ENCODE results near the gene EYA3.
A peak's percentile ranks its signal among the peaks of the same experiment; 100 is the strongest.

EYA3 gene

DNA sequence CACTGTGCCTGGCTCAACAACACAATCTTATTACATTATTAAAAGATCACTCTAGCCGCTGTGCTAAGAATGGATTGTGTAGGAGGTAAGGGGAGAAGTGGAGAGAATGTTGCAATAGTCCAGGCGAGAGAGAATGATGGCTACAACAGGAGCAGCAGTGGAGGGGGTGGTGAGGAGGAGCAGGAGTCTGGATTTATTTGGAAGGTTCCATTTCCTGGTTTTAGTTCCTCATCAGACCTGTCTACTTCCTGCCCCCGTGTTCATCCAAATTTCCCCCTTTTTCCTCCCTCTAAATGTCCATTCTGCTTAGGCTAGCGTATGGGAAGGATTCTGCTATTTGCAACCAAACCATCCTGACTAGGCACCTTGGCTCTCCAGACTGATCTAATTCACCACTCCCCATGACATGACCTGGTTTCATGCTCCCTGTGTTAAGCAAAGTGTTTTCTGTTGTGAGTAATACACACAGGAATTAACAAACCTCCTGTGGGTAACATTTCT lies 35.1 kb upstream of the EYA3 start:
- TF ChIP-seq POLR2A (IDR thresholded peaks at IDR 0.05; ENCODE audit: low read depth, low read length): no peak
- FAIRE-seq: peak; percentile 82
- no peak for DNase-seq (ENCODE audit: insufficient read length, low spot score)

DNA sequence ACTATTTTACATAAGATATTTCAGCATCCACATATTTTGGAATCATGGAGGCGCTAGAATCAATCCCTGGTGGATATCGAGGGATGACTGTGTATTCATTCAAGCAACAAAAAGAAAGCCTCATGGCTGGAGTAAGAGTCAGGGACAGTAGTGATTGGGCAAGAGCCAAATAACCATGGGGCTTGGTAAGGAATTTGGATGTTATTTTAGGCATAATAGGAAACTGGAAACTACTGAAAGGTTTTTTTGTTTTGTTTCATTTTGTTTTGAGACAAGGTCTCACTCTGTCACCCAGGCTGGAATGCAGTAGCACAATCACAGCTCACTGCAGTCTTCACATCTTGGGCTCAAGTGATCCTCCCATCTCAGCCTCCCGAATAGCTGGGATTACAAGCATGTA lies 33.8 kb upstream of the EYA3 start:
- no peak for TF ChIP-seq POLR2A (IDR thresholded peaks at IDR 0.05; ENCODE audit: low read depth, low read length)
- DNase-seq (ENCODE audit: insufficient read length, low spot score): no peak
- no peak for FAIRE-seq

DNA sequence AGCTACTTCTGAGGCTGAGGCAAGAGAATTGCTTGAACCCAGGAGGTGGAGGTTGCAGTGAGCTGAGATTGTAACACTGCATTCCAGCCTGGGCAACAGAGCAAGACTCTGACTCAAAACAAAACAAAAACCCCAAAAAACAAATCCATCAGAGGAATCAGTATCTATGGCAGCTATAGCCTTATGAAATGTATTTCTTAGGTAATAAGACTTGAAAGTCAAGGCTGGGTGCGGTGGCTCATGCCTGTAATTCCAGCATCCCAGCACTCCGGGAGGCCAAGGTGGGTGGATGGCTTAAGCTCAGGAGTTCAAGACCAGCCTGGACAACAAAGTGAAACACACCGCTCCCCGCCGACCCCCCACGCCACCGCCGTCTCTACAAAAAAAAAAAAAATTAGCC lies 31.1 kb upstream of the EYA3 start:
- DNase-seq (ENCODE audit: insufficient read length, low spot score) (no peak), FAIRE-seq (no peak)
- TF ChIP-seq POLR2A (IDR thresholded peaks at IDR 0.05; ENCODE audit: low read depth, low read length): no peak

DNA sequence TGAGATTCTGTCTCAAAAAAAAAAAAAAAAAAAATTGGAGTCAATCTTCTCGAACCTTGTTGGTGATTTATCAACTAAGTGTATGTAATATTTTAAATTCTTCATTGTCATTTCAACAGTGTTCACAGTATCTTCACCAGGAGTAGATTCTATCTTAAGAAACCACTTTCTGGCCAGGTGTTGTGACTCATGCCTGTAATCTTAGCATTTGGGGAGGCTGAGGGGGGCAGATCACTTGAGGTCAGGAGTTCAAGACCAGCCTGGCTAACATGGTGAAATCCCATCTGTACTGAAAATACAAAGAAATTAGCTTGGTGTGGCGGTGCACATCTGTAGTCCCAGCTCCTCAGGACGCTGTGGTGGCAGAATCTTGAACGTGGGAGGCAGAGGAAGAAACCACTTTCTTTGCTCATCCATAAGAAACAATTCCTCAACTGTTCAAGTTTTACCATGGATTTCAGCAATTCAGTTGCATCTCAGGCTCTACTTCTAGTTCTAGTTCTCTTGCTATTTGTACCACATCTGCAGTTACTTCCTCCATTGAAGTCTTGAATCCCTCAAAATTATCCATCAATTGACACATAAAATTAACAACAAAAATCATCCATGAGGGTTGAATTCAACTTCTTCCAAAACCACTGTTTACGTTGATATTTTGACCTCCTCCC lies 30.4 kb upstream of the EYA3 start:
- no peak for FAIRE-seq
- DNase-seq (ENCODE audit: insufficient read length, low spot score): no peak
- no peak for TF ChIP-seq POLR2A (IDR thresholded peaks at IDR 0.05; ENCODE audit: low read depth, low read length)

DNA sequence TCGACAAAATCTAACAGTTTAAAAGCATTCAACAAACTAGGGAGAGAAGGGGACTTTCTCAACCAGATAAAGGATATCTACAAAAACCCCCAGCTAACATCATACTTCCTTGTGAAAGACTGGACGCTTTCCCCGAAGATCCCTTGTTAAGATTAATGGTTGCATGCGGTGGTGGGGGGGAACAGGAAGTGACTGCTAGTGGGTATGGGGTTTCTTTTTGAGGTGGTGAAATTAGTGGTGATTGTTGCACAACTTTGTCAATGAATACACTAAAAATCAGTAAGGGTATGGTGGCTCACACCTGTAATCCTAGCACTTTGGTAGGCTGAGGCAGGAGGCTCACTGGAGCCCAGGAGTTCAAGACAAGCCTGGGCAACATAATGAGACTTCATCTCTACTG lies 26.9 kb upstream of the EYA3 start:
- DNase-seq (ENCODE audit: insufficient read length, low spot score): no peak
- FAIRE-seq: no peak
- TF ChIP-seq POLR2A (IDR thresholded peaks at IDR 0.05; ENCODE audit: low read depth, low read length): no peak

DNA sequence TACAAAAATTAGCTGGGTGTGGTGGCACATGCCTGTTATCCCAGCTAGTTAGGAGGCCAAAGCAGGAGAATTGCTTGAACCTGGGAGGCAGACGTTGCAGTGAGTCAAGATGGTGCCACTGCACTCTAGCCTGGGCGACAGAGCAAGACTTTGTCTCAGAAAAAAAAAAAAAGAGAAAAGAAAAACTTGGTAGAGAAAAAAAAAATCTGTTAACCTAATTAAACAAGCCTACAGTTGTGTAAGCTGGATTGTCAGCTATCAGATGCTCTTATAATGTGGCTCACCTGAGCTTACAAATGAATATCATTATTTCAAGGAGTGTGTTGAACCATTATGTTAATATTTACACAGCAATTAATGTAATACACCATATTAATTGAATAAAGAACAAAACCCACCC lies 26.4 kb upstream of the EYA3 start:
- DNase-seq (ENCODE audit: insufficient read length, low spot score) (no peak), FAIRE-seq (no peak)
- no peak for TF ChIP-seq POLR2A (IDR thresholded peaks at IDR 0.05; ENCODE audit: low read depth, low read length)

DNA sequence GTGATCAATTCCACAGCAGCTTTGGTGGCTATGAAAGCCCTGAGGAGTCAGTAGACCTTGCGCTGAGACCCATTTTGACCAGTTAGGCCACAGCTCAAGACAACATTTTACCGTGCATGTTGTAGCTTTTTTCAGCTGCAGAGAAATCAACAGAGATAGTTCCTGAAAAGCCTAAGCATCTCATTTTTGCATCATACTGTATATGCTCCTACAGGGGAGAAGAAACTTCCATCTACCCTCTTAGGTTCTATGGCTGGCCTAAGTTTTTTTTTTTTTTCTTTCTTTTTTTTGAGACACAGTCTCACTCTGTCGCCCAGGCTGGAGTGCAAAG lies 24.8 kb upstream of the EYA3 start:
- DNase-seq (ENCODE audit: insufficient read length, low spot score) (no peak), FAIRE-seq (no peak)
- no peak for TF ChIP-seq POLR2A (IDR thresholded peaks at IDR 0.05; ENCODE audit: low read depth, low read length)

DNA sequence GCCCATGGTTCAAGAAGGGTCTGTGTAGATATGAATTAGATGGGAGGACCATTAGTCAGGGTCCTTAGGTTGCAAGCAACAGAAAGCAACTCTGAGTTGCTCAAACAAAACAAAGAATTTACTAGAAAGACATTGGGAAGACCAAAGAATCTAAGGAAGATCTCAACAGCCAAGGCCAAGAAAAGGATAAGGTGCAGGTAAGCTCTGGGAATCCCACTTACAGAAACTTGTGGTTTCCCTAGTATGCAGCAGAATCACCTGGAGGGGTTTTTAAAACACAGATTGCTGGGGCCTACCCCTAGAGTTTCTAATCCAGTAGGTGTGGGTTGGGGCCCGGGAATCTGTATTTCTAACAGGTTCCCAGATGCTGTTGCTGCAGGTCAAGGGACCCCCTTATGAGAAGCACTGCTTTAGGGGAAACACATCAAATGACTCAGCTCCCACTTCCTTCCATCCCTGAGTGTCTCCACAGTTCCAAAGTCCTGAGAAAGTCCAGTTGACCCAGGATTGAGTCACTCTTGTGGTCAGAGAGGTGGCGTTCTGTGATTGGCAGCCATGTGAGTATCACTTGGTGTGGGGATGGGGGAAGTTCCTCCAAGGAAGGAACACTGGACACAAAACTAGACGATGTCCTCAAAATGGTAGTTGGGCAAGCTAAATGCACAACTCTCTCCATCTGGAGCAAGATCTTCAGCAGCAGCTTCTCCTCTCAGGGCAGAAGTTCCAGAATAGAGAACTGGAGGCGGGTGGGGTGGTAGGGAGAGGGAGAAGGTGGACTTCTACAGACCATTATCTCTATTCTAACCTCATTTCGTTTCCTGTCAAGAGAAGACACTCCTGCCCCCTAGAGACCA lies 24.2 kb upstream of the EYA3 start:
- FAIRE-seq (peak; percentile 80), DNase-seq (ENCODE audit: insufficient read length, low spot score) (peak; percentile 28)
- no peak for TF ChIP-seq POLR2A (IDR thresholded peaks at IDR 0.05; ENCODE audit: low read depth, low read length)

DNA sequence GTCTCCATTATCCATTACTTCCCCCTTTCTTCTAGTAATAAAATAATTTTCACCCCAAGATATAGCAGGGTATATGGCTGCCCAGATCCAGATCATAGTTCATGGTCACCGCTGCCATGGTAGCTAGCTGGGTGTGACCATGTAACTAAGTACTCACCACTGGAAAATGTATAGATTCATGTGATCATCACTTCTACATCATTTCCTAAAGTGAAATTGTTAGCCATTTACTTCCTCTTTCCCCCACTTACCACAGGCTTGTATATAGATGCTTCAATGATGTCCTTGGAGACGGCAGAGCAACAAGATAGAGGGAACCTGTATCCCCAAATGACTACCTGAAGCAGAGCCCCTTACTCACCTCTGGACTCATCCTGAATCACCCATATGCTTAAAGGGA lies 22.7 kb upstream of the EYA3 start:
- DNase-seq (ENCODE audit: insufficient read length, low spot score): no peak
- TF ChIP-seq POLR2A (IDR thresholded peaks at IDR 0.05; ENCODE audit: low read depth, low read length): no peak
- FAIRE-seq: no peak

DNA sequence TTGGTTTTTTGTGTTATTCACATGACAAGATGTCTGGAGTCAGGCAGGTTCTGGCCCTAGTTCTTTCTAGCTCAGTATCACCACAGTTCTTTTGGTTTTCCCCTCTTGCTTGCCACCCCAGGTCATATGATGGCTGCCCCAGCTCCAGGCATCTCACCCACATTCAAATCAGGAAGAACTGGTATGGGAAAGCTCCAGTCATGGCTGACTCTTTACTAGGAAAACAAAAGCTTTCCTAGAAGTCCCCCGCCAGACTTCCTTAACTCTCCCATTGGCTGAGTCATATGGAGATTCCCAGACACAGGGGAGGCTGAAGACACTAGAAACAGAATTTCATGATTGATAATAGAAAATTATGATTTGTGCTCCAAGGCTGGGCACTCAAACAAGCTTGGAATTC lies 22.1 kb upstream of the EYA3 start:
- FAIRE-seq: no peak
- no peak for DNase-seq (ENCODE audit: insufficient read length, low spot score)
- no peak for TF ChIP-seq POLR2A (IDR thresholded peaks at IDR 0.05; ENCODE audit: low read depth, low read length)

DNA sequence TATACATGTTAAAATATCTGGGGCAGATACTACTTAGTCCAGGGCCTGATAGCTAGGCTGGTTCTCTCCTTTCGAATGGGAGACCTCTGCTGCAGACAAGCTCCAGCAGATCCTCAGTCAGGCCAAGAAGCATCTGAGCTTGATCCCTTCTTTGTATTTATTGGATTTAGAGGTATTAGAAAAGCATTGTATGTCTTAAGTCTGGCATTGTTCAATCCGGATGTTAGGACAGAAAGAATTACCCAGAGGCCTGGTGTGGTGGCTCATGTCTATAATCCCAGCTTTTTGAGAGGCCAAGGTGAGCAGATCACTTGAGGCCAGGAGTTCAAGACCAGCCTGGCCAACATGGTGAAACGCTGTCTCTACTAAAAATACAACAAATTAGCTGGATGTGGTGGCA lies 21.2 kb upstream of the EYA3 start:
- no peak for FAIRE-seq
- DNase-seq (ENCODE audit: insufficient read length, low spot score): no peak
- no peak for TF ChIP-seq POLR2A (IDR thresholded peaks at IDR 0.05; ENCODE audit: low read depth, low read length)

DNA sequence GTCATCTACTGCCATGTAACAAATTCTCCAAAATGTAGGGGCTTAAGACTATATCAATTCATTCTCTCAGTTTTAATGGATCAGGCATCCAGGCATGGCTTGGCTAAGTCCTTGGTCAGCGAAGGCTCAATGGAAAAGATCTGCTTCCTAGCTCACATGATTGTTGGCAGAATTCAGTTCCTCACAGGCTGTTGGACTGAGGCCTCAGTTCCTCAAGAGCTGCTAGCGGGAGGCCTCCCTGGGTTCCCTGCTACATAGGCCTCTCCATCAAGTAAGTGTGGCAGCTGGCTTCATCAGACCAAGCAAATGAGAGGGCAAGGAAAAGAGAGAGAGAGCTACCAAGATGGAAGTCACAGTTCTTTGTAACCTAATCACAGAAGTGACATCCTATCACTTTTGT lies 19.6 kb upstream of the EYA3 start:
- DNase-seq (ENCODE audit: insufficient read length, low spot score) (no peak), FAIRE-seq (no peak)
- TF ChIP-seq POLR2A (IDR thresholded peaks at IDR 0.05; ENCODE audit: low read depth, low read length): no peak

DNA sequence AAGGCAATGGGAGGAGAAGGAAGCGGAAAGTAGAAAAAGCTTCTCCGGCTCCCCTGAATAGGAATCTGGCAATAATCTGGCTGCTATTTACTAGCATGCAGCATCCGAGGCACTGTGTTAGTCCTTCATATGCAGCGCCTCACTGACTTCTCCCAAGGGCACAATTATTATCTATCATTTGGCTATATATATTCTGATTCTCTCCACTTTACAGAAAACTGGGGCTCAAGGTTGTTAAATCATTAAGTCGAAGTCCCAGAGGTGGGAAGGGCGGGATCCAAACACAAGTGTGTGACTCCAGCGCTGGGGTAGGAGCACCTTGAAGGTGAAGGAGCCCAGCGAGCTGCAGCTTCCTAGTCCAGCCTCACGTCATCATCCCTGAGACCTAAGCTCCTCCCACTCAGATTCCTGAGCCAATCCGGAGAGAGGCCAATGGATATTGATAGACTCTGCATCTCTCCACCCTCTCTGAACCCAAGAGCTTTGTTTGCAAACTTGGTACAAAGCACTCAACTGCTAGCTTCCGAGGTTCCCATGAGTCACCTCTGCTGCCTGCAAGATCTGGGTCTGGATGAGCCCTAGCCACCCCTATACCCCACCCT lies 16.6 kb upstream of the EYA3 start:
- no peak for TF ChIP-seq POLR2A (IDR thresholded peaks at IDR 0.05; ENCODE audit: low read depth, low read length)
- FAIRE-seq (peak; percentile 98), DNase-seq (ENCODE audit: insufficient read length, low spot score) (peak; percentile 48)

DNA sequence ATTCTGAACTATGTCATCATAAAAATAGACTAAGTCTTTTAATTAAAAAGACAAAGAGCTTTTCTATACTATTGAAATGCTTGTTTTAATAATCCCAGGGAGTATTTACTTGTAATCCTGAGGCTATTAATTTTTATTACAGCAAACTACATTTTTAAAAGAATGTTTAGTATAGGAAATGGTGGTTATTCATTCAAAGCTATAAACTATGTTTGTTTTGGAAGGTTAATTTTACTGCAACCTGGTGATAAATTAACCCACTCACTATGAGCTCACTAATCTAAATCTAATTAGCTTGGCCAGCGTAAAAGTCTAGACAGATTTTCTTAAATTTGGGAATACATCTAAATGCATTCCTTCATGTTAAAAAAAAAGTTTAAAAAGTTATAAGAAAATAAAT lies 13.8 kb upstream of the EYA3 start:
- no peak for TF ChIP-seq POLR2A (IDR thresholded peaks at IDR 0.05; ENCODE audit: low read depth, low read length)
- DNase-seq (ENCODE audit: insufficient read length, low spot score) (no peak), FAIRE-seq (no peak)
